CD14-positive monocyte (primary cell): ENCODE results near the gene GATAD2A. TPM values are rescaled to one million over a fixed set of nuclear protein-coding genes. Genes with fewer than 3 reads are reported as not detected.

ENCODE experiments used
- DNase-seq, 3 donors: peaks; one replicate each; pipeline ENCODE4 v3.0.0-alpha.2; 2011 to 2022
- H2AFZ ChIP-seq: 2 replicates; pipeline ENCODE4 v1.6.0; 2012; ENCODE audit warnings: mild to moderate bottlenecking, low read depth, low read length, inconsistent platforms; ENCODE audit not compliant: insufficient read depth, poor library complexity, severe bottlenecking
- H3K27ac ChIP-seq, 2 donors: 1 replicate in 1 of 2; 2 replicates in 1 of 2; pipeline ENCODE4 v1.5.1; 2012 to 2013; ENCODE audit warnings: low read length in 2 of 2, control low read depth in 1 of 2, inconsistent platforms in 1 of 2, low read depth in 1 of 2, mild to moderate bottlenecking in 1 of 2
- H3K27me3 ChIP-seq, 2 donors: one replicate each; pipeline versions ENCODE4 v1.6.0 to v1.6.1; 2011 to 2013; ENCODE audit warnings: low read length in 2 of 2; ENCODE audit not compliant: control insufficient read depth in 2 of 2, insufficient read depth in 2 of 2
- H3K36me3 ChIP-seq, 2 donors: replicated peaks in 1 of 2; 1 replicate in 1 of 2; 2 replicates in 1 of 2; pipeline versions ENCODE4 v1.5.1 to v1.6.1; 2012 to 2013; ENCODE audit warnings: low read length in 2 of 2, control low read depth in 1 of 2, inconsistent platforms in 1 of 2, mild to moderate bottlenecking in 1 of 2; ENCODE audit not compliant: insufficient read depth in 2 of 2, control insufficient read depth in 1 of 2
- H3K4me1 ChIP-seq, 2 donors: 1 replicate in 1 of 2; 2 replicates in 1 of 2; pipeline versions ENCODE4 v1.5.1 to v1.6.1; 2012 to 2013; ENCODE audit warnings: low read length in 2 of 2, control low read depth in 1 of 2, inconsistent platforms in 1 of 2, mild to moderate bottlenecking in 1 of 2, moderate library complexity in 1 of 2; ENCODE audit not compliant: insufficient read depth in 2 of 2, control insufficient read depth in 1 of 2
- H3K4me2 ChIP-seq: replicated peaks from 2 replicates; pipeline ENCODE3; 2012; ENCODE audit warnings: low read length, moderate library complexity, mild to moderate bottlenecking; ENCODE audit not compliant: poor library complexity, severe bottlenecking; ENCODE audit errors: extremely low read depth
- H3K4me3 ChIP-seq, 3 experiments: fragments of 200-600 bp in 1 of 3; sonication (generic) in 1 of 3; replicated peaks in 1 of 3; 1 replicate in 2 of 3; 2 replicates in 1 of 3; pipeline ENCODE4 v1.5.1; 2011 to 2013; ENCODE audit warnings: low read length in 3 of 3, mild to moderate bottlenecking in 3 of 3, control low read depth in 2 of 3, low read depth in 2 of 3, inconsistent platforms in 1 of 3, moderate library complexity in 1 of 3
- H3K79me2 ChIP-seq: 2 replicates; pipeline ENCODE4 v1.6.0; 2012; ENCODE audit warnings: mild to moderate bottlenecking, control low read depth, inconsistent platforms, low read length, moderate library complexity; ENCODE audit not compliant: insufficient read depth
- H3K9ac ChIP-seq: 2 replicates; pipeline ENCODE4 v1.6.0; 2017; ENCODE audit warnings: low read length, mild to moderate bottlenecking; ENCODE audit not compliant: insufficient read depth, poor library complexity, severe bottlenecking
- H3K9me3 ChIP-seq, 2 donors: replicated peaks in 1 of 2; 1 replicate in 1 of 2; 2 replicates in 1 of 2; pipeline versions ENCODE4 v1.5.1 to v1.6.1; 2012 to 2013; ENCODE audit warnings: low read length in 2 of 2, control low read depth in 1 of 2; ENCODE audit not compliant: control insufficient read depth in 1 of 2, insufficient read depth in 1 of 2
- H4K20me1 ChIP-seq: 2 replicates; pipeline ENCODE4 v1.6.0; 2012; ENCODE audit warnings: mild to moderate bottlenecking, low read length, control low read depth, moderate library complexity; ENCODE audit not compliant: insufficient read depth
- H3K27ac Mint-ChIP-seq, 7 donors: one replicate each; pipeline ENCODE4 v1.8.0; 2020; ENCODE audit warnings: mild to moderate bottlenecking in 7 of 7, mixed read lengths in 7 of 7, moderate library complexity in 6 of 7, inconsistent platforms in 2 of 7
- H3K27me3 Mint-ChIP-seq, 3 donors: one replicate each; pipeline ENCODE4 v1.8.0; 2021 to 2022; ENCODE audit warnings: low read depth in 3 of 3, mild to moderate bottlenecking in 3 of 3, mixed read lengths in 3 of 3, moderate library complexity in 3 of 3, inconsistent platforms in 1 of 3
- H3K36me3 Mint-ChIP-seq, 2 donors: one replicate each; pipeline ENCODE4 v1.8.0; 2020; ENCODE audit warnings: mixed read lengths in 2 of 2, inconsistent platforms in 1 of 2, mild to moderate bottlenecking in 1 of 2
- H3K4me1 Mint-ChIP-seq: one replicate; pipeline ENCODE4 v1.8.0; 2020; ENCODE audit warnings: mild to moderate bottlenecking, mixed read lengths
- H3K4me3 Mint-ChIP-seq, 2 donors: one replicate each; pipeline ENCODE4 v1.8.0; 2020; ENCODE audit warnings: mild to moderate bottlenecking in 2 of 2, mixed read lengths in 2 of 2, moderate library complexity in 1 of 2
- H3K9me3 Mint-ChIP-seq, 7 donors: one replicate each; pipeline ENCODE4 v1.8.0; 2020 to 2022; ENCODE audit warnings: mixed read lengths in 7 of 7, mild to moderate bottlenecking in 6 of 7, moderate library complexity in 6 of 7, inconsistent platforms in 2 of 7
- WGBS: methylation state at CpG from one replicate; pipeline ENCODE4 v1.1.5; 2013; ENCODE audit warnings: missing lambda C conversion rate; ENCODE audit not compliant: insufficient coverage; 5-methylcytosine and 5-hydroxymethylcytosine counted together
- intact Hi-C, 2 donors: fragments of 100-400 bp; cut with micrococcal nuclease; formaldehyde crosslinking; loops; one replicate each; pipeline versions ENCODE4 v1.15.0 to v1.15.1; 2023
- polyA plus RNA-seq, 3 donors: library from polyadenylated mRNA; depleted of rRNA in 1 of 3; unstranded in 2 of 3; stranded (reverse) in 1 of 3; fragments of 300-500 nt in 2 of 3; fragments of >200 nt in 1 of 3; fragmentation: Illumina TruSeq in 2 of 3; gene quantifications; 1 replicate in 2 of 3; 2 replicates in 1 of 3; pipeline ENCODE4 v1.2.3, GENCODE V29; 2012 to 2021
- TF ChIP-seq, protein P1 (sequence below): fragments of 200-600 bp; IDR thresholded peaks from one replicate; pipeline ENCODE4 v1.8.0; 2022; ENCODE audit warnings: antibody characterized with exemption, mild to moderate bottlenecking

GATAD2A gene
- polyA plus RNA-seq, 3 donors = 8.0 to 35.9 (median 8.7) TPM

DNA sequence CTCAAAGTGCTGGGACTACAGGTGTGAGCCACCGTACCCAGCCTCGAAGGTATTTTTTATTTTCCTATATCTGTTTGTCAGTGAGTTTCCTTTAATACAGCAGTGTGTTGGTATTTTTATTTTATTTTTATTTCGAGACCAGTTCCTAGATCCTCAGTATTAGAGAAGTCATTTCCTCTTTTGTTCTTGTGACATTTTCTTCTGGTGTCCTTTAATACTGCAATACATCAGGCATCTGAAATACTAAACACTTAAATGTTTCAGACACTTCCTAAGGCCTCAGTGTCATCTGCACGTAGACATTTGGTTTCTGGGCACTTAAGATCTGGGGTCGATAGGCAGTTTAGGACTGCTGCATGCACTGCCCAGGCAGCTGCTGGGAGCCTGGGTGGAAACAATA lies 22.5 kb downstream of the GATAD2A start:
- peaks cover 0 to 1% (median 0%) of the 10 kb centered on the region in 3 donors for H3K27me3 Mint-ChIP-seq
- Histone ChIP-seq H3K4me1 (peaks cover 24 to 25% of the 10 kb centered on the region in 2 donors), H4K20me1 (peaks cover 100% of the 10 kb centered on the region), H2AFZ (no peak overlapping the region), H3K4me3 (no peak overlapping the region), H3K79me2 (peaks cover 100% of the 10 kb centered on the region), H3K9me3 (no peaks in the 10 kb centered on the region), H3K36me3 (peaks cover 0 to 25% of the 10 kb centered on the region in 2 donors), H3K27ac (peak overlapping the region; percentile 74 to 89), H3K9ac (peak overlapping the region; percentile 27), H3K4me2 (no peak overlapping the region), H3K27me3 (no peaks in the 10 kb centered on the region)
- no CpG with 5 or more reads among the region's 5 CpGs for WGBS
- no peaks in the 10 kb centered on the region for H3K9me3 Mint-ChIP-seq
- DNase-seq = peak in 1 of 3 donors; percentile 47
- intact Hi-C loops = no loop called here
- no peak overlapping the region for H3K4me3 Mint-ChIP-seq
- H3K4me1 Mint-ChIP-seq = peaks cover 42% of the 10 kb centered on the region
- H3K36me3 Mint-ChIP-seq = peaks cover 20 to 37% of the 10 kb centered on the region in 2 donors
- TF ChIP-seq, protein P1, sequence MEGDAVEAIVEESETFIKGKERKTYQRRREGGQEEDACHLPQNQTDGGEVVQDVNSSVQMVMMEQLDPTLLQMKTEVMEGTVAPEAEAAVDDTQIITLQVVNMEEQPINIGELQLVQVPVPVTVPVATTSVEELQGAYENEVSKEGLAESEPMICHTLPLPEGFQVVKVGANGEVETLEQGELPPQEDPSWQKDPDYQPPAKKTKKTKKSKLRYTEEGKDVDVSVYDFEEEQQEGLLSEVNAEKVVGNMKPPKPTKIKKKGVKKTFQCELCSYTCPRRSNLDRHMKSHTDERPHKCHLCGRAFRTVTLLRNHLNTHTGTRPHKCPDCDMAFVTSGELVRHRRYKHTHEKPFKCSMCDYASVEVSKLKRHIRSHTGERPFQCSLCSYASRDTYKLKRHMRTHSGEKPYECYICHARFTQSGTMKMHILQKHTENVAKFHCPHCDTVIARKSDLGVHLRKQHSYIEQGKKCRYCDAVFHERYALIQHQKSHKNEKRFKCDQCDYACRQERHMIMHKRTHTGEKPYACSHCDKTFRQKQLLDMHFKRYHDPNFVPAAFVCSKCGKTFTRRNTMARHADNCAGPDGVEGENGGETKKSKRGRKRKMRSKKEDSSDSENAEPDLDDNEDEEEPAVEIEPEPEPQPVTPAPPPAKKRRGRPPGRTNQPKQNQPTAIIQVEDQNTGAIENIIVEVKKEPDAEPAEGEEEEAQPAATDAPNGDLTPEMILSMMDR = no peak
- peak overlapping the region; percentile 91 to 97 (median 96) for H3K27ac Mint-ChIP-seq

DNA sequence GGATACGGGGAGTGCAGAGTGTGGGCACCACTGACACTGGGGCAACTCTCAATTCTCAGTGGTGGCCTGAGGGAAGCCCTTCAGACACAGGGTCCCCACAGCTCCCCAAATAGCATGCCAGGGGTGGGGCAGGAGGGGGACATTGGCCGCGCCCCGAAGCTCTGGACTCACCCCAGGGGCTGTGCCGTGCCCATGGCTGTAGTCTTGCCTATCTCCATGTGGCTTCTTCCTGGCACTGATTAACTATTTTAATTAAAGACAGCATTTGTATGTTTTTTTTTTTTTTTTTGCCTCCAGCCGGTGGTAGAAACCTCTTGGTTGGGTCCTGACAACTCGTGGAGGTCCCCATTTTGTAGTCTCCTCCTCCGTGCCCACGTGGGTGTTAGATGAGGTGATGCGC lies 23.3 kb downstream of the GATAD2A start:
- DNase-seq = no peak
- H3K4me2 ChIP-seq = no peak overlapping the region
- H3K9ac ChIP-seq = peak overlapping the region; percentile 27
- peaks cover 100% of the 10 kb centered on the region for H4K20me1 ChIP-seq
- Mint-ChIP-seq H3K27me3 (peaks cover 0 to 1% (median 0%) of the 10 kb centered on the region in 3 donors), H3K36me3 (peaks cover 21 to 40% of the 10 kb centered on the region in 2 donors), H3K27ac (peak overlapping the region; percentile 91 to 97 (median 96)), H3K4me3 (no peak overlapping the region), H3K4me1 (peaks cover 44% of the 10 kb centered on the region), H3K9me3 (no peaks in the 10 kb centered on the region)
- no peak overlapping the region for H3K4me3 ChIP-seq
- H3K36me3 ChIP-seq = peaks cover 0 to 23% of the 10 kb centered on the region in 2 donors
- intact Hi-C loops = no loop called here
- H3K9me3 ChIP-seq = no peaks in the 10 kb centered on the region
- H3K79me2 ChIP-seq = peaks cover 100% of the 10 kb centered on the region
- peaks cover 24 to 25% of the 10 kb centered on the region in 2 donors for H3K4me1 ChIP-seq
- H3K27ac ChIP-seq = peak overlapping the region; percentile 74 to 89
- TF ChIP-seq, protein P1 = no peak
- H3K27me3 ChIP-seq = no peaks in the 10 kb centered on the region
- no peak overlapping the region for H2AFZ ChIP-seq
- WGBS = 100% methylated on average over 4 of the region's 10 CpGs
